Prostate gland (tissue), 2 donors: ENCODE results near the gene HSPG2.
"Not testable (repeated sequence)": the region's sequence is repeated elsewhere in the genome, so short reads cannot be mapped to it uniquely, and the experiment has no call there.

ENCODE experiments used
- CTCF ChIP-seq, 4 experiments: fragments of 200-600 bp in 2 of 4; fragments of 450-650 bp in 2 of 4; sonication (generic) in 2 of 4; IDR thresholded peaks; 1 replicate in 3 of 4; 2 replicates in 1 of 4; pipeline ENCODE4 v1.5.1; 2016 to 2019; ENCODE audit warnings: antibody characterized with exemption in 4 of 4, mild to moderate bottlenecking in 2 of 4, moderate library complexity in 2 of 4
- POLR2A ChIP-seq: fragments of 450-650 bp; IDR thresholded peaks from one replicate; pipeline ENCODE4 v1.6.1; 2016; ENCODE audit warnings: antibody characterized with exemption, mild to moderate bottlenecking

- not testable (repeated sequence) for TF ChIP-seq CTCF (IDR thresholded peaks at IDR 0.05); POLR2A
Observed at GRCh38 chr1:21907737-21908534, 29.2 kb downstream of the HSPG2 start.
